ENCODE measurements around the gene R3HDM2.

DNA sequence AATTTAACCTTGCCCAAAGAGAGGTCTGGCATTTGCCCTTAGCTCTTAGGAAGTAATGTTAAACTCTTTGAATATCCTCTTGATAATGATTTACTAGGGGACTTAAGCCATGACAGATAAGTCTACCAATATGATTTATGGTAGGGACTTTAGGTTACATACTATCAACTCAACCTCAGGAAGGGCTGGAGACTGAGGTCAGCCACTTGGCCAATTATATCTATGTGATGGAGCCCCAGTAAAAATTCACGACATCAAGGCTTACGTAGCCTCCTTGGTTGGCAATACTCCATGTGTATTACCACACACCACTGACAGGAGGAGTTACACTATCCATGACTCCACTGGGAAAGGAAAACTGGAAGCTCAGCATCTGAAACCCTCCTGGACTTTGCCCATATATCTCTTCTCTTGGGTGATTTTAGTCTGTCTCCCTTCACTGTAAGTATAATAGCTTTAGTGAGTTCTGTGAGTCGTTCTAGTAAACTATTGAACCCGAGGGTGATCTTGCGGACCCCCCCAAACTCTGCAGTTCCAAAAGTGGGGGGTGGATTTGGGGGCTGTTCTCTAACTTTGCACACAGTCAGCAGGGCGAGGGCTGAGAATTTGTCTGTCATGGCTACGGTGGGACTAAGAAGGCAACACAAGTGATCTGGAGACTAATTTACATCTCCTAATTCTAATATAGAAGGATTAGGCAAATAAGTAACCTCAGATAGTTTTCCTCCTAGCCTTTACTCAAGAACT lies 62.3 kb downstream of the R3HDM2 start:
- TF ChIP-seq POLR2A (IDR thresholded peaks at IDR 0.05) (no peak), POLR2AphosphoS5 (IDR thresholded peaks at IDR 0.05) (peak in 1 of 3 donors; percentile 52)
- TF ChIP-seq, protein P1, sequence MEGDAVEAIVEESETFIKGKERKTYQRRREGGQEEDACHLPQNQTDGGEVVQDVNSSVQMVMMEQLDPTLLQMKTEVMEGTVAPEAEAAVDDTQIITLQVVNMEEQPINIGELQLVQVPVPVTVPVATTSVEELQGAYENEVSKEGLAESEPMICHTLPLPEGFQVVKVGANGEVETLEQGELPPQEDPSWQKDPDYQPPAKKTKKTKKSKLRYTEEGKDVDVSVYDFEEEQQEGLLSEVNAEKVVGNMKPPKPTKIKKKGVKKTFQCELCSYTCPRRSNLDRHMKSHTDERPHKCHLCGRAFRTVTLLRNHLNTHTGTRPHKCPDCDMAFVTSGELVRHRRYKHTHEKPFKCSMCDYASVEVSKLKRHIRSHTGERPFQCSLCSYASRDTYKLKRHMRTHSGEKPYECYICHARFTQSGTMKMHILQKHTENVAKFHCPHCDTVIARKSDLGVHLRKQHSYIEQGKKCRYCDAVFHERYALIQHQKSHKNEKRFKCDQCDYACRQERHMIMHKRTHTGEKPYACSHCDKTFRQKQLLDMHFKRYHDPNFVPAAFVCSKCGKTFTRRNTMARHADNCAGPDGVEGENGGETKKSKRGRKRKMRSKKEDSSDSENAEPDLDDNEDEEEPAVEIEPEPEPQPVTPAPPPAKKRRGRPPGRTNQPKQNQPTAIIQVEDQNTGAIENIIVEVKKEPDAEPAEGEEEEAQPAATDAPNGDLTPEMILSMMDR (IDR thresholded peaks at IDR 0.05), result peak in 1 of 5 experiments; percentile 18

All from transverse colon (tissue), 4 donors.